ENCODE results near the gene L2HGDH.

DNA sequence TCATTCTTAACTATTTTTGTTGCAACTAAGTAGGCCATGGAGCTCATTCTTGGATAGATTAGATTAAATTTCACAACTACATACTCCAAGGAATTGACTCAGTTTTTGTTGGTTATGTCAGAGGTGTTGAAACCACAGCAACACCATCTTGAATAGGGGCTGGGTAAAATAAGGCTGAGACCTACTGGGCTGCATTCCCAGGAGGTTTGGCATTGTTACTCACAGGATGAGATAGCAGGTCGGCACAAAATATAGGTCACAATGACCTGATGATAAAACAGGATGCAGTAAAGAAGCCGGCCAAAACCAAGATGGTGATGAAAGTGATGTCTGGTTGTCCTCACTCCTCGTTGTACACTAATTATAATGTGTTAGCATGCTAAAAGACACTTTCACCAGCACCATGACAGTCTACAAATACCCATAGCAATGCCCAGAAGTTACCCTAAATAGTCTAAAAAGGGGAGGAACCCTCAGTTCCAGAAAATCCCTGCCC, 21.0 kb upstream of the L2HGDH start:
- TF ChIP-seq, protein P1, sequence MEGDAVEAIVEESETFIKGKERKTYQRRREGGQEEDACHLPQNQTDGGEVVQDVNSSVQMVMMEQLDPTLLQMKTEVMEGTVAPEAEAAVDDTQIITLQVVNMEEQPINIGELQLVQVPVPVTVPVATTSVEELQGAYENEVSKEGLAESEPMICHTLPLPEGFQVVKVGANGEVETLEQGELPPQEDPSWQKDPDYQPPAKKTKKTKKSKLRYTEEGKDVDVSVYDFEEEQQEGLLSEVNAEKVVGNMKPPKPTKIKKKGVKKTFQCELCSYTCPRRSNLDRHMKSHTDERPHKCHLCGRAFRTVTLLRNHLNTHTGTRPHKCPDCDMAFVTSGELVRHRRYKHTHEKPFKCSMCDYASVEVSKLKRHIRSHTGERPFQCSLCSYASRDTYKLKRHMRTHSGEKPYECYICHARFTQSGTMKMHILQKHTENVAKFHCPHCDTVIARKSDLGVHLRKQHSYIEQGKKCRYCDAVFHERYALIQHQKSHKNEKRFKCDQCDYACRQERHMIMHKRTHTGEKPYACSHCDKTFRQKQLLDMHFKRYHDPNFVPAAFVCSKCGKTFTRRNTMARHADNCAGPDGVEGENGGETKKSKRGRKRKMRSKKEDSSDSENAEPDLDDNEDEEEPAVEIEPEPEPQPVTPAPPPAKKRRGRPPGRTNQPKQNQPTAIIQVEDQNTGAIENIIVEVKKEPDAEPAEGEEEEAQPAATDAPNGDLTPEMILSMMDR (conservative IDR thresholded peaks at IDR 0.05; ENCODE audit: low read length): no peak
- no peak for TF ChIP-seq EZH2phosphoT487 (IDR thresholded peaks at IDR 0.05; ENCODE audit: borderline replicate concordance, low read depth, low read length)
